ENCODE results near the gene TCF7L2.

The TCF7L2 gene

GRCh38 chr10:113001599-113002448 lies 51.8 kb downstream of the TCF7L2 start:
- DNase-seq: no peak

GRCh38 chr10:113002449-113002777 lies 52.4 kb downstream of the TCF7L2 start:
- no peak for DNase-seq

- no peak for DNase-seq
These were observed 53.0 kb downstream of the TCF7L2 start for GRCh38 chr10:113003052-113003451.

DNA sequence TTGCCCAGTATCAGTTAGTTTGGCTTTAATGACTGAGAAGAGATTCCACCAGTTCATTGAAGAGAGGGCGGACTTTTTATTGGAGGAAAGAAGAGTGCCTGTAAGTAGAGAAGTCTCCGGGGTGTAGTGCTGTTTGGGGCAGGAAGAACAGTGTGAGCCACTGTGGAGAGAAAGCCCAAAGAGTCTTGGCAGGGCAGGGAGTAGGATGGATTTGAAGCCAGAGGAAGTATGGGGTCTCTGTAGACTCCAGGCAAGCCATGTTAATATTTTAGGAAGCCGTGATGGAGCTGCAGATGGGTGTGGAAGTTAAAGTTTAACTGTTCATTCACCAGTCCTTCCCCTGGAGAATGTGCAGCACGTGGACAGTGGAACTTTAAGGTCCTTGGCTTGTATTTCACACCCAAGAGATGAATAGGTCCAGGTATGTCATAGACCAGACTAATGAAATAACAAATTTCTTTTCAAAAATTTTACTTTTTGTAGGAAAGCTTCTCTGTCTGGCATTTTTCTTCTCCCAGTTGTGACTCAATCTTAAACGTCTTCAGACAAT lies 54.1 kb downstream of the TCF7L2 start:
- no peak for DNase-seq

DNA sequence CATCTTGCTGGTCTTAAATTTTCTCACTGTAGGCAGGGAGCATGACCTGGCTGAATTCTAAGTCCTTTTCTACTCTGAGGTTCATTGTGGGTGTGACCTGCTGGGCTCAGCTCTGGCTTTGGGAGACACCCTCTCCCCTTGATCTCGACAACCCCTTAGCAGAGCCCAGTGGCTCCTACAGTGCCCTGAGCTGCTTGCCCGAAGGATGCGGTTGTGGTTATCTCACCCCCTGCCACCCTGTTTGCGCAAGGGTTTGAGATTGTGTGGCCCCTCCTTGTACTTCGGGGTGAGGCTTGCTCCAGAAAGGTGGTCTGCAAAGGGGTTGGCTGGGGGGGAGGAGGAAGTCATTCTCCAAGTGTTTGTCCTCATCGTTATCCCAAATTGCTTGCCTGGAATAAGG lies 55.3 kb downstream of the TCF7L2 start:
- no peak for DNase-seq

DNA sequence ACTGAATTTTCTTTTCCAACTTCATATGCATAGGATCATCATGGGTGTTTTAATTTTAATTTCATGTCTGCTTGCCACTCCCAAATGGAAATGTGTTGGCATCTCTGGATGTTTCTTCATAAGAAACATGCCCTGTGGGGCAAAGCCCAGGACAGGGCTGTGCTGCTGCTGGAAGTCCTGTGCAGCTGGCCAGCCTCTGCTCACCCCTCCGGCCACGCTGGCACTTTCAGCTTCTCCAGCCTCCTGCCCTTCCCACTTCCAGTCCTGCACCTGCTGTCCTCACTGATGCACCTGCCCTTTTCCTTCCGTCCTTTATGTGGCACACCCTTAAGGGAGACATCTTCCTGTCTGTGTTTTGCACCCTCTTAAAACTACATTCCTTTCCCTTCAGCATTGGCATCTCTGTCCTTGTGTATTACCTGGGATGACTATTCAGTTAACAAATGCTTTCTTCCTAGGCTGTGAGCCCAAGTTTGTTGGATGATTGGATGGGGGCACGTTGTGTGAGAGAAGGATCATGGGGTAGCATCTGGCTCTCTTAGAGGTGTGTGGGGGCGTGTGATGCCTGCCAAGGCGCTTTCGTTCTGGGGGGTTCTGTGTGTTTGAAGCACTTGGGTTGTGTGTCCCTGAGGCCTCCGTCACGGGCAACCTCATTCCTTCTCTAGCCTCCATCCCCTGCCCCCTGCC lies 56.8 kb downstream of the TCF7L2 start:
- DNase-seq: no peak

DNA sequence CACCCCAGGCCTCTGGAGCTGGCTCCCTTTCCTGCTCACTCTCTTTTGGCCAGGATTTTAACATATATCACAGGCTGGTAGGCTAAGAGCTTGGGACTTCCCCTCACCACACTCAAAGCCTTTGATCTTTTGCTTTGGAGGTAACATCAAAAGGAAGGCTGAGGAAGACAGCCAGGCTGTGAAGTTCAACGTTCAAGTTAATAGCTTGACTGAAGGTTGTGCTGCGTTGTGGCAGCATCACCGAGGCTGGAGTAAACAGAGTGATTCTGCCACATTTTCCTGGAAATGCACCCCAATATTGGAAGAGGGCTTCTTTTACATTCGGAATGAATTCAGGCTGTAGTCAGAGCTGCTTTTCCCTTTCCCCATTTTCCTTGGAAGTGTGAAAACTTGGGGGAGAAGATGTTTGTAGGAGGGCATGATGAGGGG lies 57.3 kb downstream of the TCF7L2 start:
- DNase-seq: no peak

DNA sequence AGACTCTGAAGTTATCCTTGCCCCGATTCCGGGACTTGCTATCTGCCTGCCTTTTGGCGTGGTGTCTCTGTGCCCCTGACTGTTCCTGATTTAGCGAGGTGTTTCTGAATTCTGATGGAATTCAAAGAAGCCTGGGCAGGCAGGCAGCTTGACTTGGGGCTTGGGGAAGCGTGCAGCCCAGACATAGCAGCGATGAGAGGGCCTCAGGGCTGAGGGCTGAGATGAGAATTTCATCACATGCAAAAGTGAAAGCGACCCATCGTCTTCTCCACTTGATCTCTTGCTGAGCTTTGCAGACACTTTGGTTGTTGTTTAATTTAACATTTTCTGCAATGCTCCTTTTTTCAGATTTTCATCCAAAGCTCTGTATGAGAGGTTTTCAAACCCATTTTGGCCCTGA lies 57.8 kb downstream of the TCF7L2 start:
- no peak for DNase-seq

DNA sequence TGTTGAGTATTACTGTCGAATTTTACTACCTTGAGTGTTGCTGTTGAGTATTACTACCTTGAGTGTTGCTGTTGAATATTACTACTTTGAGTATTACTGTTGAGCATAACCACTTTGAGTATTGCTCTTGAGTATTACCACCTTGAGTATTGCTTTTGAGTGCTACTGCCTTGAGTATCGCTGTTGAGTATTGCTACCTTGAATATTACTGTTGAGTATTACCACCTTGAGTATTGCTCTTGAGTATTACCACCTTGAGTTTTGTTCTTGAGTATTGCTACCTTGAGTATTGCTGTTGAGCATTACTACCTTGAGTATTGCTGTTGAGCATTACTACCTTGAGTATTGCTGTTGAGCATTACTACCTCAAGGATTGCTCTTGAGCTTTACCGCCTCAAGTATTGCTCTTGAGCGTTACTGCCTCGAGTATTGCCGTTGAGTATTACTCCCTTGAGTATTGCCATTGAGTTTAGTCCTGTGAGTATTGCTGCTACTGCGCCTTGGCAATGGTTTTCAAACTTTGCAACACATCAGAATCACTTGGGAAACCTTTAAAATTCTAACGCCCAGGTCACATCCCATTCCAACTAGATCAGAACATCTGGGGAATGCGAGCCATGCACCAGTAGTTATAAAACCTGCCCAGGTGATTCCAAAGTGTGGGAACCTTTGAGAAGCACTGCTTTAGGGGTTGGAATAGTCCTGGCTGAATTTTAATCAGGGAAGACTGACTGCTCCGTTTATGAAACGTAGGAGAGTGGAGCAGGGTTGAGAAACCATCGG lies 61.7 kb downstream of the TCF7L2 start:
- DNase-seq: no peak

- no peak for DNase-seq
These were observed 65.2 kb downstream of the TCF7L2 start for GRCh38 chr10:113015201-113015600.

- no peak for DNase-seq
These were observed 67.3 kb downstream of the TCF7L2 start for GRCh38 chr10:113017376-113017775.

GRCh38 chr10:113018034-113018433 lies 68.0 kb downstream of the TCF7L2 start:
- no peak for DNase-seq

DNA sequence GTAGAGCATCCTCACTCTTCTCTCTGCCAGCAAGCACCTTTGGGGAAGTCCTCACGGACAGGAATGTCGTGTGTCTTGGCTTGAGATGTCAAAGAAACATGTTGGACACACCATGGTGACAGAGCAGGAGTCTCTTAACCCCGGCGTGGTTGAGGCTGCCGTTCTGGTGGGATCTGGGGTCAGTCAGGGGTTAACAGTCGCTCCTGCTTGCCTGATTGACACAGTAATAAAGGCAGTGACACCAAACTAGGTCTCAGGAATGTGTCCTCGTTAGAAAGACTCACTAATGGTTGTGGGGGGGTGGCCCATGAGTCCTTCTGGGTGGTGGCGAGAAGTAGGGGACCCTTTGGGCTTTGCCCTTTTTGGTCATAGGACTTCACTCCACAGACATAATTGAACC lies 69.0 kb downstream of the TCF7L2 start:
- no peak for DNase-seq

- DNase-seq: no peak
These were observed 69.8 kb downstream of the TCF7L2 start for GRCh38 chr10:113019692-113020474.

DNA sequence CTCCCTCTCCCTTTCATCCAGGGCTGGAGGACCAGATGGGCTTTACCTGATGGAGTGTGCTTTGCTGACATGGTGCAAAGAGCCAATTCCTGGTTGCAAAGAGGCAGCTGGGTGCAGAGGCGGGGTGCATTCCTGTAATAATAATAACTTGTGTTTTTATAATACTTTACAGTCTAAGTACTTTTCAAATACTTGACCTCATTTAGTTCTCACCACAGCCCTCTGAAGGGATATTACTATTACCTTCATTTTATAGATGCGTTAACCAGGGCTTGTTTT lies 70.4 kb downstream of the TCF7L2 start:
- no peak for DNase-seq

DNA sequence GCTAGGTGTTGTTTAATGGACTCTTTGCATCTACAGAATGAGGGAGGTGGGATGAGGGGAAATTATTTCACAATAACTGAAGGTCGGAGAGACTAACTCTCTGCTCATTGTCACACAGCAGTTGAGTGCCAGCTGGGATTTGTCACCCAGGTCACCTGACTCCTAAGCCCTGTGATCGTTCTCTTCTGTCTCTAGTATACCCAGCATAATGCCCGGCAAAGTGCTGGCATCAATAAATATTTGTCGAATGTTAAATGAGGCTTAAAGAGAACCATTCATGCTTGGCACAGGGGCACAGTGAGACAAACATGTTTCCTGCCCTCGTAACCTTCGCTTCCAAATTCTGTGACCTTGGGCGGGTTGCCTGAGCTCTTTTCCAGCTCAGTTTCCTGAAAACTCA lies 70.8 kb downstream of the TCF7L2 start:
- no peak for DNase-seq

GRCh38 chr10:113021268-113022040 lies 71.4 kb downstream of the TCF7L2 start:
- DNase-seq: no peak

DNA sequence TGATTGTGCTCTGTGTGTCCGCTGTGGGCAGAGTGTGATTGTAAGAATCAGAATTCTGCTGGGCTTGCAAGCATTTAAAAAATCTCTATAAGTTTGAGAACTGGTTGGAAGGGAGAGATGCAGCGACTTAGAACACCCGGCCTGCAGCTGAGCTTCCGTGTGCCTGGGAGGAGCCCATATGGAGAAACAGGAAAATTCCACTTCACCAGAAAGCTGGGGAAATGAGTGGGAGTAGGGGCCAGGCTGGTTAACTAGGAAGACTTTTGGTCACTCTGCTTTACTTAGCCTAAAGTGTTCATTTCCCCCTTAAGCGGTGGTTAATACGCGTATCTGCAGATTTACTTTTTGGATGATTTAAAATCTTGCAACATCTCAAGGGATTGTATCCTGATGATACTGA lies 72.2 kb downstream of the TCF7L2 start:
- no peak for DNase-seq

DNA sequence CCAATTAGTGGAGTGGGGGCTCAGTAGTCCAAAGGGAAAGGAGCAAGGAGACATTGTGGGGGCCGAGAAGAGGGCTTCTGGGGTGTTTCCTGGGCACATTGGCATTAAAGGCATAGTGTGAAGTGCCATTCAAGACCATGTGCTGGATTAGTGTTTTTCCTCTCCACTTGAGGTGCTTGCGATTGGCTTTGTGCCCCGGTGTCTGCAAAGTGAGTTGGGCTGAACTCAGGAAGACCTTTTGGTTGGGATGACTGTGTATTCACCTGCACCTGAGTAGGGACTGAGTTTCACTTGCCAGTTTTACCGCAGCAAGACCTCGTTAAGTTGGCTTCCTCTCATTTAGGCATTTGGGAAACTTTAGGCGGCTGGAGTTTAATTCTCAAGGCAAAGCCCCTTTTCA lies 73.0 kb downstream of the TCF7L2 start:
- DNase-seq: no peak

DNA sequence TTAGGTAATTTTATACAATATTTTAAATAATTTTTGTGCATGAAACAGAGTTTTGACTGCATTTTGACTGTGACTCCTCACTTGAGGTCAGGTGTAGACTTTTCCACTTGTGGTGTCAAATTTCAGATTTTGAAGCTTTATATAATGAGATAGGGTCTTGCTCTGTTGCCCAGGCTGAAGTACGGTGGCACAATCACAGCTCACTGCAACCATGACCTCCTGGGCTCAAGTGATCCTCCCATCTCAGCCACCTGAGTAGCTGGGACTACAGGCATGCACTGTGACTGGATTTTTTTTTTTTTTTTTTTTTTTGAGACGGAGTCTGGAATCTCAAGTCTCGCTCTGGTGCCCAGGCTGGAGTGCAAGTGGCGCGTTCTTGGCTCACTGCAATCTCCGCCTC lies 74.9 kb downstream of the TCF7L2 start:
- DNase-seq: no peak

GRCh38 chr10:113025487-113025886 lies 75.4 kb downstream of the TCF7L2 start:
- DNase-seq: no peak

GRCh38 chr10:113026679-113027078 lies 76.6 kb downstream of the TCF7L2 start:
- no peak for DNase-seq

Data from hematopoietic multipotent progenitor cell treated with erythropoietin and hydrocortisone succinate and interleukin-3 and kit ligand, for 8 days (in vitro differentiated cells).